Measurements from ENCODE around the gene AFF1. TPM values are rescaled to one million over a fixed set of nuclear protein-coding genes. Genes with fewer than 3 reads are reported as not detected.

The AFF1 gene
- total and polyA plus RNA-seq, 4 donors = 7.2 to 42.8 (median 21.5) TPM

DNA sequence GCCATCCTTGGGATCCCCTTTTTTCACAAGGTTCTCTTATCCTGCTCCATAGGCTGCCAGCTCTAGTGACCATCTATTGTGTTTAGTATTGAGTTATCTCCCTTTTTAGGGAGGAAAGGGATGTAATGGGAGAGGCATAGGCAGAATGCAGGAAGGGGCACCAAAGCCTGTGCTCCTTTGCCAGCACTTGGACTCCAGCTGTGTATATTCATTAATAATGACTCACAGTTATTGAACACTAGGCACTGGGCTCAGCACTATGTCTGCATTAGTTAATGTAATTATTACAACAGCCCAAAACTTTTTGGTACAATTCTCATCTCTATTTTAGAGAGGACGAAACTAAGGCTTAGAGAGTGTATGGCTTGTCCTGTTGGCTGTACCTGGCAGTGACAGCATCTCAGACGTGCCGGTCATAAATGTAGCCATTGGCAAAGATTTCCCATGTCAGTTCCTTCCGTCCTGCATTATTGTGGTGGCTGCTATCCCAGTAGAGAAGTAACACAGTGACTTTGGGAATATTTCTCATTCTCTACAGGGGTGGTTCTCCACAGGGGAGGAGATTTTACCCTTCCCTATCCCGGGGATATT is 90.3 kb downstream of the AFF1 start:
- Histone ChIP-seq H3K9ac (ENCODE audit: low read depth in 1 of 2, low read length in 2 of 2) (no peak overlapping the region), H3K27ac (ENCODE audit: low read depth in 1 of 2, low read length in 2 of 2) (no peak overlapping the region), H3K9me3 (ENCODE audit: control insufficient read depth in 4 of 4, low read length in 3 of 4) (no peaks in the 10 kb centered on the region), H3K27me3 (ENCODE audit: control insufficient read depth in 4 of 4, insufficient read depth in 4 of 4, low read length in 3 of 4) (no peaks in the 10 kb centered on the region), H3K4me1 (ENCODE audit: control insufficient read depth in 4 of 4, insufficient read depth in 4 of 4, low read length in 3 of 4) (peaks cover 4 to 40% (median 25%) of the 10 kb centered on the region in 4 donors), H3K4me3 (ENCODE audit: low read depth in 1 of 3, low read length in 3 of 3) (no peak overlapping the region), H3K36me3 (ENCODE audit: control insufficient read depth in 4 of 4, insufficient read depth in 3 of 4, low read depth in 1 of 4, low read length in 3 of 4) (no peaks in the 10 kb centered on the region)
- TF ChIP-seq RAD21 (IDR thresholded peaks at IDR 0.05) = no peak
- TF ChIP-seq JUND (IDR thresholded peaks at IDR 0.05) = no peak
- no peak for TF ChIP-seq EGR1 (IDR thresholded peaks at IDR 0.05; ENCODE audit: low read depth in 2 of 2)
- TF ChIP-seq RXRA (IDR thresholded peaks at IDR 0.05) = no peak
- no peak for TF ChIP-seq YY1 (IDR thresholded peaks at IDR 0.05)
- no peak for TF ChIP-seq FOXA1 (IDR thresholded peaks at IDR 0.05)
- no peak for TF ChIP-seq SP1 (IDR thresholded peaks at IDR 0.05)
- no peak for TF ChIP-seq HNF4A (conservative IDR thresholded peaks at IDR 0.05)
- TF ChIP-seq FOXA2 (IDR thresholded peaks at IDR 0.05) = no peak
- no peak for TF ChIP-seq TAF1 (conservative IDR thresholded peaks at IDR 0.05)
- DNase-seq (ENCODE audit: low spot score) = no peak
- 70% methylated on average over 5 of the region's 5 CpGs for WGBS

GRCh38 chr4:87025614-87026041 is 90.8 kb downstream of the AFF1 start:
- WGBS = 86% methylated on average over 6 of the region's 6 CpGs
- Histone ChIP-seq H3K4me1 (ENCODE audit: control insufficient read depth in 4 of 4, insufficient read depth in 4 of 4, low read length in 3 of 4) (peaks cover 4 to 40% (median 28%) of the 10 kb centered on the region in 4 donors), H3K27ac (ENCODE audit: low read depth in 1 of 2, low read length in 2 of 2) (no peak overlapping the region), H3K36me3 (ENCODE audit: control insufficient read depth in 4 of 4, insufficient read depth in 3 of 4, low read depth in 1 of 4, low read length in 3 of 4) (no peaks in the 10 kb centered on the region), H3K27me3 (ENCODE audit: control insufficient read depth in 4 of 4, insufficient read depth in 4 of 4, low read length in 3 of 4) (no peaks in the 10 kb centered on the region), H3K9me3 (ENCODE audit: control insufficient read depth in 4 of 4, low read length in 3 of 4) (no peaks in the 10 kb centered on the region), H3K9ac (ENCODE audit: low read depth in 1 of 2, low read length in 2 of 2) (no peak overlapping the region), H3K4me3 (ENCODE audit: low read depth in 1 of 3, low read length in 3 of 3) (no peak overlapping the region)
- TF ChIP-seq, protein P1, sequence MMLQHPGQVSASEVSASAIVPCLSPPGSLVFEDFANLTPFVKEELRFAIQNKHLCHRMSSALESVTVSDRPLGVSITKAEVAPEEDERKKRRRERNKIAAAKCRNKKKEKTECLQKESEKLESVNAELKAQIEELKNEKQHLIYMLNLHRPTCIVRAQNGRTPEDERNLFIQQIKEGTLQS (IDR thresholded peaks at IDR 0.05) = no peak
- TF ChIP-seq, protein P2, sequence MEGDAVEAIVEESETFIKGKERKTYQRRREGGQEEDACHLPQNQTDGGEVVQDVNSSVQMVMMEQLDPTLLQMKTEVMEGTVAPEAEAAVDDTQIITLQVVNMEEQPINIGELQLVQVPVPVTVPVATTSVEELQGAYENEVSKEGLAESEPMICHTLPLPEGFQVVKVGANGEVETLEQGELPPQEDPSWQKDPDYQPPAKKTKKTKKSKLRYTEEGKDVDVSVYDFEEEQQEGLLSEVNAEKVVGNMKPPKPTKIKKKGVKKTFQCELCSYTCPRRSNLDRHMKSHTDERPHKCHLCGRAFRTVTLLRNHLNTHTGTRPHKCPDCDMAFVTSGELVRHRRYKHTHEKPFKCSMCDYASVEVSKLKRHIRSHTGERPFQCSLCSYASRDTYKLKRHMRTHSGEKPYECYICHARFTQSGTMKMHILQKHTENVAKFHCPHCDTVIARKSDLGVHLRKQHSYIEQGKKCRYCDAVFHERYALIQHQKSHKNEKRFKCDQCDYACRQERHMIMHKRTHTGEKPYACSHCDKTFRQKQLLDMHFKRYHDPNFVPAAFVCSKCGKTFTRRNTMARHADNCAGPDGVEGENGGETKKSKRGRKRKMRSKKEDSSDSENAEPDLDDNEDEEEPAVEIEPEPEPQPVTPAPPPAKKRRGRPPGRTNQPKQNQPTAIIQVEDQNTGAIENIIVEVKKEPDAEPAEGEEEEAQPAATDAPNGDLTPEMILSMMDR (IDR thresholded peaks at IDR 0.05; ENCODE audit: low read depth, low read length, missing input control) = no peak
- TF ChIP-seq FOXA2 (IDR thresholded peaks at IDR 0.05) (no peak), HNF4A (conservative IDR thresholded peaks at IDR 0.05) (no peak), YY1 (IDR thresholded peaks at IDR 0.05) (no peak), ZBTB33 (IDR thresholded peaks at IDR 0.05) (no peak), RAD21 (IDR thresholded peaks at IDR 0.05) (no peak), SP1 (IDR thresholded peaks at IDR 0.05) (no peak), TAF1 (conservative IDR thresholded peaks at IDR 0.05) (no peak), JUND (IDR thresholded peaks at IDR 0.05) (no peak), HNF4G (IDR thresholded peaks at IDR 0.05) (no peak), FOXA1 (IDR thresholded peaks at IDR 0.05) (no peak), RXRA (IDR thresholded peaks at IDR 0.05) (no peak), EGR1 (IDR thresholded peaks at IDR 0.05; ENCODE audit: low read depth in 2 of 2) (no peak)
- no peak for DNase-seq (ENCODE audit: low spot score)

Measured in liver (tissue), 9 donors.